Measurements from ENCODE around the gene OR2F1.

OR2F1 gene, protein sequence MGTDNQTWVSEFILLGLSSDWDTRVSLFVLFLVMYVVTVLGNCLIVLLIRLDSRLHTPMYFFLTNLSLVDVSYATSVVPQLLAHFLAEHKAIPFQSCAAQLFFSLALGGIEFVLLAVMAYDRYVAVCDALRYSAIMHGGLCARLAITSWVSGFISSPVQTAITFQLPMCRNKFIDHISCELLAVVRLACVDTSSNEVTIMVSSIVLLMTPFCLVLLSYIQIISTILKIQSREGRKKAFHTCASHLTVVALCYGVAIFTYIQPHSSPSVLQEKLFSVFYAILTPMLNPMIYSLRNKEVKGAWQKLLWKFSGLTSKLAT

DNA sequence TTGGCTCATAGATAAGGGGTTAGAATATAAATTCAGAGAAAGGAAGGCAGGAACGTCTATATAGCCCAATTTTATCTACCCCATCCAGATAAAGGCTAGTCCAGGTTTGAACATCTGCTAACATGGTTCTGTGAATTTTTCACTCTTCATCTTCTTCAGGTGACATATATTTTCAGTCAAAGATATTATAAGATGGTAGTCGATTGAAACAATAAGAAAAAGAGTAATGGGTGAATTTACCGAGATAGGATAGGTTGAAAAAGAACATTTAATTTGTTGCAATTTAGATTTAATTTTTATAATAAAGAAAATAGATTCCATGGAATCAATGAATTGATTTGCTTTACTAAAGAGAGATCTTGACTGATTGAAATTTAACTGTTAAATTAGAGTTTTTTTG, at the start of gene OR2F1:
OR2F1 (plus strand) TSS at position 301 of the 400 bp plus-strand sequence. CDS start 5,127 bp downstream, outside the sequence.
- DNase-seq (ENCODE audit: low read depth in 2 of 2, low spot score in 1 of 2), result no peak

DNA sequence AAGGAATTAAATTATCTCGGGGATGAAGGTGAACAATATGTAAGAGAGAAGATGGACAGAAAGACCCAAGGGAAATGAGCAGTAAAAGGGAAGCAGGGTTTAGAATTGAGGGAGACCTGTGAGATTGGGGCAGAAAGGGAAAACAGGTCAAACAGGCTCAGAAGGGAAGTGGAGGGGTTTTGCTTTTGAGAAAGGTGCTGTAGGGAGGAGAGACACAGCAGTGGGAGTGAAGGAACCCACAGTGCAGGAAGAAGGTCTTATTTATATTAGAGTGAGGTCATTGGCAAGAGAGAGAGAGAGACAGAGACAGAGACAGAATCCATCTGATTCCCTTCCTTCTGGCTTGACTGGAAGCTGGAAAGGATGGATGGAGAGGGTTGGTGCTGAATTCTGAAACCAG, 49.1 kb upstream of the OR2F1 start:
- no peak for DNase-seq (ENCODE audit: low read depth in 2 of 2, low spot score in 1 of 2)

DNA sequence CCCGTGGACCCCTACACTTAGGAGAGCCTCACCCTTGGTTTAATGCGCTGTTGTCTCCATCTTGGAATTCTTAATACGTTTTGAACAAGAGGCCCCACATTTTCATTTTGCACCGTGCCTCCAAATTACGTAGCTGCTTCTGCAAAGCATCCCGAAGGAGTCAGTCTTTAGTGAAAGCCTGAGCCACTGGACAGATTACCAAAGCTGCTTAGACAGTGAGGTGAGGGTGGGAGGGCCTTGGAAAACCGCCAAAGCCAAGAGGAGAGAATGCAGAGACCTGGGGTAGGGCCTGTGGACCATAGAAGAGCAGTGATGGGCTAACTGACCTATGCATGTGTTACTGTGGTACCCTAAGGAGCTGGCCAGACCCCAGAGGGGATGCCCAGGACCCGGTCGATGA, 48.5 kb upstream of the OR2F1 start:
- no peak for DNase-seq (ENCODE audit: low read depth in 2 of 2, low spot score in 1 of 2)

DNA sequence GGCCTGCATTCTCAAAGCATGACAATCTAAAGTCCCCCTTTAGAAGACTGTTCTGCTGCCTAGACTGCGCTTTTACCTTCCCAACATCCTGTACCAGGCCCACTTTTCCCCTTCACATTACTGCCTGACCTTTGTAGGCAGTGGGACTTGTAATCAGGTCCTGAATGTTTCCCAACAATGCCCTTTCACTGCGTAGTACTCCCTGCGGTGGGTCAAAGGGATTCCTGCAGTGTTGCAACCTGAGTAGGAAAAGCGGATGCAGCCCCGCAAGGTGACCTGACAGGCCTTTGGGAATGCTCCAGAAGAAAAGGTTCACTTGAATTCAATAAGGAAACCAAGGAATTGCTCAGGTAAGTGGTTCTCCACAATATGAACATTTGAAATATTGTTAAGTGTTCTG, 47.7 kb upstream of the OR2F1 start:
- DNase-seq (ENCODE audit: low read depth in 2 of 2, low spot score in 1 of 2), result no peak

DNA sequence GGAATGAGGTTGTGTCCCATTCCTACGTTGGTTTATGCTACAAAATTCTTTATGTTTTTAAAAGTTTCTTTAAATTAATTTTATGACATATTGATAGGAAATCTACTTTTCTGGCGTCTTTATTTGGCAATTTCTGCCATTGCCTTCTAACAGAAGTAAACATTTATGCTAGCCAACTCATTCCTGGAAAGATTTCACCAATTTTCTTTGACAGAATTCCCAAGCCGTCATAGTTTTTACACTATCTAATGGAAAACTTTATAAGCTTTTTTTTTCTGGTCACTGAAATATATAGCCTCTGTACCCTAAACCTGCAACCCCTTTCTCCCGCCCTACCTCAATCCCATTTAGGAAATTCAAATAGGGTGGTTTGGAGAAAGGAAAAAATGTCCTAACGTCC, 46.5 kb upstream of the OR2F1 start:
- DNase-seq (ENCODE audit: low read depth in 2 of 2, low spot score in 1 of 2), result no peak

DNA sequence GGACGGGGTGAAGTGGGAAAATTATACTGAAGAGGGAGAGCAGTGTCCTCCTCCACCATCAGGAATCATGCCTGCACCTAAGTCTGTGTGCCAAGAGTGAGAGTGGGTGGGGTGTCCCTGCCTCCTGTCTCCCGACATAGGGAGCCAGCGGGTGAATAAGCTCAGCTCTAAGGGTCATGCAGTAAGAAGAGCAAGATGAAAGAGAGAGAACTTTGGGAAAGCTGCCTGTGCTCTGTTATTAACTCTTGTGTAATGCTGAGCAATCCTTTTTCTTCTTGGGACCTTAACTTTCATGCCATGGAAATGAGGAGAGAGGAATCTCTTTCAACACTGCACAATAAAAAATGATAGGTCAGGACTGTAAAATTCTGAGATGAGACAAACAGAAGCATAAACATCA, 44.8 kb upstream of the OR2F1 start:
- no peak for DNase-seq (ENCODE audit: low read depth in 2 of 2, low spot score in 1 of 2)

DNA sequence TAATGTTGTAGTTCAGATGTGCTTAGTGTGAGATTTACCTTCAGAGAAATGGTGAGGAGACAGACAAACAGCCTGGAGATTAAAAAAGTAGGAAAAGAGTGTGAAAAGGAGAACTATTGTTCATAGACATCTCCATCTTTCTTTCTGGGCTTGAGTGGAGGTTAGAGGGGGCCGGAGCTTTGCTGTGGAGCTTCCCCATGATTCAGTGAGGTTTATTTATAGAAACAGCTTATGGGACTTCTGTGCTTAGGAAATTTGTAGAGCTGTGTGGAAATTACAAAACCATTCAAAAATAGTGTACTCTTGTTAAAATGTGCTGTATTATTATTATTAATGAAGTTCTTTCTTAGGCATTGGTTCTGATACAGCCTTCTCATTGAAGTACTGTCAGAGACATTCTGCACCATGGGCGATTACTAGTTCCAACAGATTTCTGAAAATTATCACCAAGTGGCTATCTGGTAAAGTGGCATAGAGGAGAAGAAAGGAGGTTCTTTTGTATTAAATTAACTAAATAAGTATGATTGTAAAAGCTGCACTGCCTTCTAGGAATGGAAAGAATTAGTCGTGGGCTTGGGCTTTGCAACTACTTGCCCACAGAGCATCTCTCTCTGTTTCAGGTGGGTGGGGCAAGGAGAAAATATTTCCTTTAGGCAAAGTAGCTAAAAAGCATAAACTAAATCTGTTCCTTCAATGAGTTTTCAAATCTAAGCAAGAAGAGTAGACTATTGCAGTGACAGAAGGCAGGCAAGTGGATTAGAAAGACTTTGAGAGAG, 44.0 kb upstream of the OR2F1 start:
- no peak for DNase-seq (ENCODE audit: low read depth in 2 of 2, low spot score in 1 of 2)

DNA sequence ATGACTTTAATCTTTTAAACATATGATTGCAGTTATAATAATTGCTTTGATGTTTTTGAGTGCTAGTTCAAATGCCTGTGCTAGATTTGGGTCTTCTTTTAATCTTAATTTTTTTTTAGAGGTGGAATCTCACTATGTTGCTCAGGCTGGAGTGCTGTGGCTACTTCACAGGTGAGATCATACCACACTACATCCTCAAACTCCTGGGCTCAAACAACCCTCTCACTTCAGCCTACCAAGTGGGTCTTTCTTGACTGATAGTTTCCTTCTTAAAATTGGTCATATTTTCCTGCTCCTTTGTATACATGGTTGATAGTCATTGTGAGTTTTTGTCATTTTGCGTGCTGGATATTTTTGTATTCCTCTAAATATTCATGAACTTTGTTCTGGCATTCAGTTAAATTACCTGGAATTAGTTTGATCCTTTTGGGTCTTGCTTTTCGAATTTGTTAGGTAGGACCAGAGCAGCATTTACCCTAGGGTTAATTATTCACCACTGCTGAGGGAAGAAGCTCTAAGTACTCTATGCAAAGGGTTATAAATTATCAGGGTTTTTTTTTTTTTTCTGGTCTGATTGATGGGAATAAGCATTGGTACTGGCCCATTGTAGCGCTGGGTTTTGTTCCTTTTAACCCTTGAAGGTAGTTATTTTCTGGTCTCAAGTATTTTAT, 40.6 kb upstream of the OR2F1 start:
- no peak for DNase-seq (ENCODE audit: low read depth in 2 of 2, low spot score in 1 of 2)

DNA sequence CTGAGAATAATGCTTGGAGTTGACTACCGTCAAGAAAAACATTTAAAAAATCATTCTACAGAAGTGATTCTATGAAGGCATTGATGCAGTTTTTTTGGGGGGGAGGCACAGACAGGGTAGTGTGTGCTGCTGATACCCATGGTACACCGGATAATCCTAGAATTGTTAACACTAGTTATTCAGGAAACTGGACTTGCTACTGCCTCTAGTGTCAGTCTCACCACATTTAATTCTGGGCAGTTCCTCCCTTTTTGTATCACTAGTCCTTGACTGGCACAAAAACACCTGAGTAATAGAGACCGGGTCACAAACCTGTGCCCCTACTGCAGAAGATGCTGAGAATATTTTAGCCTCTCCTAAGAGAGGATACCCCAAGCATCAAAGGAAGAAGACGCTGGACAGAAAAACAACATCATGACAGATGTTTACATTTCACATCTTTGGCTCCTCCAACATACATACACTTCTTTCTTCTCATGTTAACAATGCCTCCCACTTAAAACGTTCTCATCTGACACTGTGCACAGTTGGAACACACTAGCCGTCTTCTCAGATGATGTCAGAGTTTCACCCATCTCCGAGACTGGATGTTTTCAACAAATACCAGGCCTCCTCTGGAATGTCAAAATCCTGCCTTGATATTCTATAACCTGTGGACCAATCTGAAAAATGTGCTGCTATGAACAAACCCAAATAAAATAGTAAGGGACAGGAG, 39.5 kb upstream of the OR2F1 start:
- no peak for DNase-seq (ENCODE audit: low read depth in 2 of 2, low spot score in 1 of 2)

DNA sequence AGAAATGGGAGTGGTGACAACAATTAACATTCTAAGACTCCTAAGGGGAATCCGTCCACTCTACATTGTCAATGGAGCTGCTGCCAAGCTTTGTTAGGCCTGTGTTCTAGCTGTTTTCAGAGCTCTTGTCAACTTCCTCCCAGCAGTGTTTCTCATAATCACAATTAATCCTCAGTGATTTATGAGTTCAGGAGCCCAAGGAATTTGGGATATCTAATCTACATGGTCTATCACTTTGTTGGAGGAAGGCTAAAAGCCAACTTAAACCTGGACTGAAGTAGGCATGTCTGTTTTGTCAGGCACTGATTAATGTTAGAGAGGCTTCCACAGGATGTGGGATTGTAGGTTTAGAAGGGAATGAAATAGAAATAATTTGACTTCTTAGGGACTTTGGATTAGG, 29.8 kb upstream of the OR2F1 start:
- no peak for DNase-seq (ENCODE audit: low read depth in 2 of 2, low spot score in 1 of 2)

DNA sequence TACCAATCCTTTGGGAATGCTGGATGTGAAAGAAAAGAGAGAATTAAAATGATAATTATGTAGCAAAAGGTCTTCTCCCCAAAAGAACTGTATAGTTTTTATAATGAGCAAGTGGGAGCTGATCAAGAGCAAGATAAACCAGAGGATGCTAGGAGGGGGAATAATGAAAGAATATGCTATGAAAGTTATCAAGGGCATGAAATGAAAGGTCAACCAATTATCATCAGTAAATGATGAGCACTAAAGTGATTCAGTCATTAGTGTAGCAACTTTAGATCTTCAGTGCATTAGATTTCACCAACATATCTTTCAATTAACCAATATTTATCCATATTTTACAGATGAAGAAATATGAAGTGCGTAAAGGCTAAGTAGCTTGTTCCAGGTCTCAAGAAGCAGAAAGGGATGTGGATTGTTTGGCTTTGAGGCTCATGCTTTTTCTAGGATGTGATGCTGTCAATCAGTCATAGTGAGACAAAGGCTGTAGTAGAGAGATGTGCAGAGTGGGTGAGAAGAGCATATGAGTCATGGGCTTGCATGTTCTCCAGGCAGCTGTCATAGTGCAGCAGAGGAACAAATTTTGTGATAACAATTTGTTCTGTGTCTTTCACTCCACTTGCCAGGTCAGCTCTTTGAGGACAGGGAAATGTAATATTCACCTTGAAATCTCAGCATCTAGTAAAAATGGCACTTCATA, 25.3 kb upstream of the OR2F1 start:
- no peak for DNase-seq (ENCODE audit: low read depth in 2 of 2, low spot score in 1 of 2)

DNA sequence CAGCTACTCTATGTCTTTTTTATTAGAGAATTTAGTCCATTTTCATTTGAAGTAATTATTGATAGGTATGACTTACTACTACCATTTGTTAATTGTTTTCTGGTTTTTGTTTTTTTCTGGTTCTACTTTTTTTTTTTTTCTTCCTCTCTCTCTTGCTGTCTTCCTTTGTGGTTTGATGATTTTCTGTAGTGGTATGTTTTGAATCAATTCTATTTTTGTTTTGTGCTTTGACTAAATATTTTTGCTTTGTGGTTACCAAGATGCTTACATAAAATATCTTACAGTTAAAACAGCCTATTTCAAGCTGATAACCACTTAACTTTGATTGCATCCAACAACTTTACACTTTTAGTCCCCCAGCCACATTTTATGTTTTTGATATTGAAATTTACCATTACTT, 22.9 kb upstream of the OR2F1 start:
- DNase-seq (ENCODE audit: low read depth in 2 of 2, low spot score in 1 of 2), result no peak

DNA sequence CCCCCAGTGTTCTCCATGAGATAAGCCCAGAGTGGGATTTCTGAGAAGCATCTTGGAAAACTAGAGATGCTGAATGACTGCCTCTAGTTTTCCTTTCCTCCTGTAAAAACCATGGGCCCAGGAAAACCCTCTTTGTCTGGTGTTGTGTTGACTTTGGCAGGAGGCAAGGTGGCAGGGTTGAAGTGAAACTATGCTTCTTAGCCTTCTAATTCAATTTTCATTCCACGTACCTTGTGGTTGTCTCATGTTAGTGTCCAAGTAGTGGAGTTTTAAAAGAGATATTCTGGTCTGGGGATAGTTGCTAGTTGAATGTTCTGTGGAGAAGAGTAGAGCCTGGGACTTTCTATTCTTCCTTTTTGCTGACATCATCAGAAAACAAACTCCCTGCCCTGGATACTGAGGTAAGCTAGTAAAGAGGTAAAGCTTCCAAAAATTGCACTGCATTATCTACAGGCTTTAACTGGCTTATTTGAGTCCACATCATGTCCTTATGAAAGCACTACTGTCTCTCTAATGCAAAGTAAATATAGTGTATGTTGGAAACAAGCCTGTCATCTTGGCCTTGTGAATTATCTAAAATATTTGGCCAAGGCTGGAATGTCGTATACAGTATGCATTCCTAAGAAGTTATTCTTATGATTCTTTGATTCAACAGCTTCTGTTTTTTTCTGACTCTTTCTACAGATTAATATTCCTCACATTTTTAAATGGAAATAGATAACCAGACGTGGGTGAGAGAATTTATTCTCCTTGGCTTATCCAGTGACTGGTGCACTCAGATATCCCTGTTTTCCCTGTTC, 19.9 kb upstream of the OR2F1 start, which contains the start of gene OR2F2:
OR2F2 (plus strand) TSS at position 708 of the 800 bp plus-strand sequence; CDS start at position 708, 0 bp downstream.
- DNase-seq (ENCODE audit: low read depth in 2 of 2, low spot score in 1 of 2), result no peak

DNA sequence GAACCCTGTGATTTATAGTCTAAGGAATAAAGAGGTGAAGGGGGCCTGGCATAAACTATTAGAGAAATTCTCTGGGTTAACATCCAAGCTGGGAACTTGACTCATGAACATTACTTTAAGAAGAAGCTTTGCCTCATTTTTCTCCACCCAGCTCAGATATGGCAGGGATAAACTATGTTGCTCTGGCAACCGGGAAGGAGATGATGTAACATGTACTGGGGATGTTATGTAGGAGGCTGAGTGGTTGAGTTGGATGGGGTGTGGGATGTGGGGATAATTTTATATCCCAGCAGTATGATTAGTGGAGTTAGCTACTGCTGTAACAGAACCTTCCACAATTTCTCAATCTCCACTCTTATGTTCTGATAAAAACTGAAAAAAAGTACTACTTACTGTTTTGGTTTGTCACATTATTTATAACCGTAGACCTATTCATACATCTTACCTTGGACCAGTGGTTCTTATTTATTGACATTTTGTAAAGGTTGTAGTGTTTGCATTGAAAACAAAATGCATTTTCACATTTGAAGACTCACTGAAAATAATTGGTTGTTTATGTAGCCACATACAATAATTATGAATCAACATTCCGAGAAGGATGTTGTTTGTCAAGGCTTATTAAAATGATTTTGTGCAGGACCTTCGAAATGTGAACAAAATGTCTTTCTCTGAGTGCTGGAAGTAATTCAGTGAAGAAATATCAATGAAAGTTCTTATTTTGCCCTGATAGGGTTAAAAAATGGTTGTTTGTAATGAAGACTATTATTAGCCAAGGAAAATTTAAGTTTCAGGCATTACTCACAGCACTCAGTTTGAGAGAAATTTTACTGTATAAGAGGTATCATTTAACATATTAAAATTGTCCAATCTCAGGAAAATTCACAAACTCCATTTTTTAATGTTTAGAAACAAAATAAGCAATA, 18.3 kb upstream of the OR2F1 start:
- DNase-seq (ENCODE audit: low read depth in 2 of 2, low spot score in 1 of 2), result no peak

DNA sequence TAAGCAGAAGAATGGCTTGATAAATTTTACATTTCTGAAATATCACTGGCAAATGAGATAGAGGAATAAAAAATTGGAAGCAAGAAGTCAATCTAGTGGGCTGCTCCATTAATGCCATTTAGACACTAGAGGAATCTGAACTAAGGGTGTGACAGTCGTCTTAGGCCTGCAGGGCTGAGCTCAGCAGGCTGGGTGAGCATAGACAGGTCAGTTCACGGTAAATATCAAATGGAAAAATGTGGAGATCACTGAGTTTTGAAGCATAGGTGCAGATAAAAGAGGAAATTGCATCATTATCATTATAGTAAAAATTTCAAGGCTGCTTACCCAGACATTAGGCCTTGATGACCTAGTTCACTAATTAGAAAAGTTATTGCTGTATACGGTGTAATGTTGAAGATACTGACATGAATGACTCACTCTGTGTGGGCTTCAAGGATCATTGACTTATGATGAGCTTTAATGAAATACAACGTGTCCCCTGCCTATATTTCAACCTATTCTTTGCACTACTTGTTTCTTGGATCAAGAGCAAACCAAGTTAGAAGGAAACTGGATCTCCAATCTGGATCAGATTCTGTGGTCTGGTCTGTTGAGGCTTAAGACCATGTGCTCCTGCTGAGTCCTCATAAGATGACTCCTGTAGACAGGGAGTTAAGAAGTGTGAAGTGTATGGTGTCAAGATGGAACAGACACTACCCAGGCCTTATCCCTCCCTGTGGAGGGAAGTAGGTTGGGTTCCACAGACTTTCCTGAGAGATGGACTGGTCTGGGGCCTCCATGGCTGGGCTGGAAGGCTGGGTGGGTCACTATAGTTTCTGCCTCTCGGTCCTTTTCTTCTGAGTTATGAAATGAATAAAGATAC, 16.0 kb upstream of the OR2F1 start:
- DNase-seq (ENCODE audit: low read depth in 2 of 2, low spot score in 1 of 2), result no peak

DNA sequence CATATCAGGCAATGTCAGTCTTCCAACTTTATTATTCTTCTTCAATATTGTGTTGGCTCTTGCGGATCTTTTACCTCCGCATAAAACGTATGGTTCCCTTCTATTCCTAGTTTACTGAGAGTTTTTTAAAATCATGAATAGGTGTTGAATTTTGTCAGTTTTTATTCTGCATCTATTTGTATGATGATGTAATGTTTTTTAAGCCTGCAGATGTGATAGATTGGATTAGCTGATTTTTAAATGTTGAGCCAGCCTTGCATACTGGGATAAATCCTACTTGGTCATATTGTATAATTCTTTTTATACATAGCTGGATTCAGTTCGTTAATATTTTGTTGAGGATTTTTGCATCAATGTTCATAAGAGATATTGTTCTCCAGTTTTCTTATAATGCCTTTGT, 9.2 kb upstream of the OR2F1 start:
- DNase-seq (ENCODE audit: low read depth in 2 of 2, low spot score in 1 of 2), result no peak

DNA sequence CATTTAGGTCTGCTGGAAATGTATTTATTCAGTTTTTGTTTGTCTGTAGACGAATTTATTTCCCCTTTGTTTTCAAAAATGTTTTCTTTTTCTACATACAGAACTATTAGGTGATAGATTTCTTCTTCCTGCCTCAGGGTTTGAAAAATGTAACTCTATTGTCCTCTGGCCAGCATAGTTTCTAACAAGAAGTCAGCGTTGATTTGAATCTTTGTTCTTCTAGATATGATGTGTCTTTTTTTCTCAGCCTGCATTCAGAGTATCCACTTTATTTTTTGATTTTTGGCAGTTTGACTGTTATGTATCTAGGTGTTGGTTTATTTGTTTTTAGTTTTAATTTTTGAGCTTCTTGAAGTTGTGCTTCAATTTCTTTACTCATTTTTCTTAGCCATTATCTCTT, 7.5 kb upstream of the OR2F1 start:
- no peak for DNase-seq (ENCODE audit: low read depth in 2 of 2, low spot score in 1 of 2)

DNA sequence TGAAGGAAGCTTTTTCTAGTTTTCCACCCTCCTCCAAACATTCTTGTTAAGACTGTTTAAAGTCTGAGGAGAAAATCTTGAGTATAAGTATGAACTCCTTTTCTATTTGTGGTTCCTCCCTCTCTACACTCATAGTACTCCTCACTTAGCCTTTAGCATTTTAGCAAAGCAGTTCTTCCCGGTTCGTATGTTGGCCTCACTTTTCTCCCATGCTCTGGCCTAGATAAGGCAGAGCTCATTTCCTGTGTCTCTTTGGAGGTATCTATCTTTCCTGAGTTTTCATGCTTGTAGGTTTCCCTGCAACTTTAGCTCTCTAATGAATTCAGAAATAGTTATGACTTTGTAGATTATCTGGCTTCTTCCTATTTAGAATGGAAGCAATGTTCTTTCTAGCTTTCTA, 5.9 kb upstream of the OR2F1 start:
- no peak for DNase-seq (ENCODE audit: low read depth in 2 of 2, low spot score in 1 of 2)

Data from stimulated activated CD8-positive, alpha-beta memory T cell treated with anti-CD3 and anti-CD28 coated beads, Interleukin-4, amount 100 ng/mL, for 1 hour (primary cell).